PFSK-1 (cell line): ENCODE results near the gene MAP1S.

Source experiments
- FOXP2 ChIP-seq: optimal IDR thresholded peaks from 2 replicates; pipeline ENCODE3; 2011; ENCODE audit warnings: borderline replicate concordance, control low read depth, inconsistent platforms; ENCODE audit not compliant: insufficient read depth; ENCODE audit errors: extremely low read length, extremely low read depth
- POLR2AphosphoS5 ChIP-seq: IDR thresholded peaks from 2 replicates; pipeline ENCODE4 v1.6.1; 2012; ENCODE audit warnings: low read depth, mild to moderate bottlenecking, control low read depth, low read length, moderate library complexity
- SIN3A ChIP-seq: IDR thresholded peaks from 2 replicates; pipeline ENCODE4 v1.6.1; 2012; ENCODE audit warnings: mild to moderate bottlenecking, low read length, moderate library complexity, borderline replicate concordance; ENCODE audit not compliant: insufficient read depth
- TAF1 ChIP-seq: IDR thresholded peaks from 2 replicates; pipeline ENCODE4 v1.6.1; 2012; ENCODE audit warnings: low read length, control low read depth, borderline replicate concordance; ENCODE audit not compliant: insufficient read depth
- TF ChIP-seq, protein P1 (sequence below), 2 experiments: IDR thresholded peaks; 2 replicates each; pipeline versions ENCODE4 v1.6.1 to v1.8.0; 2011 to 2012; ENCODE audit warnings: low read depth in 2 of 2, low read length in 2 of 2, control low read depth in 1 of 2, inconsistent platforms in 1 of 2, mild to moderate bottlenecking in 1 of 2, moderate library complexity in 1 of 2; ENCODE audit not compliant: insufficient read depth in 1 of 2

MAP1S gene

DNA sequence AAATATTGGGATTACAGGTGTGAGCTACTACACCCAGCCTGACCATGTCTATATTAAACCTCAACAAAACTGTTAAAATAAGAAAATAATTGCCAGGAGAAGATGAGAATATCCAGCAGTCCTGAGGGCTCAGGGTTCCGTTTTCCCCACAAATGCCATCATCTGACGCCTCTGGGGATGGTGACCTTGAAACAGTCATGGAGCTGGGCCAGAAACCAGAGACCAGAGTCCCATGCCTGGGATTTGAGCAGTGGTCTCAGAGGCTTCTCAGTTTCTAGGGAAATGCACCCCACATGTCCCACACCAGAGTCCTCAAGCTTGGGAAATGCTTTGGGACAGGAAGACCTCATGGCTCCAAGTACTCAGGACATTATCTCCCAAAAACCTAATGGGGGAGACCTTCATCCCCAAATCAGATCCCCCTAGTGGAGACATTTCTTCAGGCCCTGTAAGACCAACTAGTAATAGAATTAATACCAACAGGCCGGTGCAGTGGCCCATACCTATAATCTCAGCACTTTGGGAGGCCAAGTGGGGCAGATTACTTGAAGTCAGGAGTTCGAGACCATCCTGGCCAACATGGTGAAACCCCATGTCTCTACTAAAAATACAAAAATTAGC is 2.9 kb upstream of the MAP1S start:
- TF ChIP-seq SIN3A (no peak), FOXP2 (no peak), POLR2AphosphoS5 (no peak), TAF1 (no peak)
- TF ChIP-seq, protein P1, sequence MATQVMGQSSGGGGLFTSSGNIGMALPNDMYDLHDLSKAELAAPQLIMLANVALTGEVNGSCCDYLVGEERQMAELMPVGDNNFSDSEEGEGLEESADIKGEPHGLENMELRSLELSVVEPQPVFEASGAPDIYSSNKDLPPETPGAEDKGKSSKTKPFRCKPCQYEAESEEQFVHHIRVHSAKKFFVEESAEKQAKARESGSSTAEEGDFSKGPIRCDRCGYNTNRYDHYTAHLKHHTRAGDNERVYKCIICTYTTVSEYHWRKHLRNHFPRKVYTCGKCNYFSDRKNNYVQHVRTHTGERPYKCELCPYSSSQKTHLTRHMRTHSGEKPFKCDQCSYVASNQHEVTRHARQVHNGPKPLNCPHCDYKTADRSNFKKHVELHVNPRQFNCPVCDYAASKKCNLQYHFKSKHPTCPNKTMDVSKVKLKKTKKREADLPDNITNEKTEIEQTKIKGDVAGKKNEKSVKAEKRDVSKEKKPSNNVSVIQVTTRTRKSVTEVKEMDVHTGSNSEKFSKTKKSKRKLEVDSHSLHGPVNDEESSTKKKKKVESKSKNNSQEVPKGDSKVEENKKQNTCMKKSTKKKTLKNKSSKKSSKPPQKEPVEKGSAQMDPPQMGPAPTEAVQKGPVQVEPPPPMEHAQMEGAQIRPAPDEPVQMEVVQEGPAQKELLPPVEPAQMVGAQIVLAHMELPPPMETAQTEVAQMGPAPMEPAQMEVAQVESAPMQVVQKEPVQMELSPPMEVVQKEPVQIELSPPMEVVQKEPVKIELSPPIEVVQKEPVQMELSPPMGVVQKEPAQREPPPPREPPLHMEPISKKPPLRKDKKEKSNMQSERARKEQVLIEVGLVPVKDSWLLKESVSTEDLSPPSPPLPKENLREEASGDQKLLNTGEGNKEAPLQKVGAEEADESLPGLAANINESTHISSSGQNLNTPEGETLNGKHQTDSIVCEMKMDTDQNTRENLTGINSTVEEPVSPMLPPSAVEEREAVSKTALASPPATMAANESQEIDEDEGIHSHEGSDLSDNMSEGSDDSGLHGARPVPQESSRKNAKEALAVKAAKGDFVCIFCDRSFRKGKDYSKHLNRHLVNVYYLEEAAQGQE (IDR thresholded peaks at IDR 0.05; ENCODE audit: insufficient read depth in 1 of 2, low read depth in 2 of 2, low read length in 2 of 2): no peak

DNA sequence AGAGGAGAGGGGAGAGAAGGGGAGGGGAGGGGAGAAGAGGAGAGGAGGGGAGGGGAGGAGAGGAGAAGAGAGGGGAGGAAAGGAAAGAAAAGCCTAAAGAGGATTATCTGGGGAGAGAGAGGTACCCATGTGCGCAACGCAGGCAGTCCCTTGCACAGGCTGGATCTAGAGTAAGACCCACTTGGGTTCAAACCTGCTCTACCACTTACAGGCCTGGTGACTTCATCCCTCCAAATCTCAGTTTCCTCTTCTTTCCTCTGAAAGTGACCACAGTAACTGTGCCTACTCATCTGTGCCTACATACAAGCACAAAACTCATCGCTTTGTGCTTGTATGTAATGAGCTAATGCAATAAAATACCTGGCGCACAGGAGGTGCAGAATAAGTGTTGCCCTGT is 732 bp upstream of the MAP1S start:
- no peak; the same call in 1 of the 2 replicates for TF ChIP-seq TAF1
- TF ChIP-seq, protein P1 (IDR thresholded peaks at IDR 0.05; ENCODE audit: insufficient read depth in 1 of 2, low read depth in 2 of 2, low read length in 2 of 2): no peak
- TF ChIP-seq SIN3A: no peak
- no peak for TF ChIP-seq FOXP2
- TF ChIP-seq POLR2AphosphoS5: no peak

DNA sequence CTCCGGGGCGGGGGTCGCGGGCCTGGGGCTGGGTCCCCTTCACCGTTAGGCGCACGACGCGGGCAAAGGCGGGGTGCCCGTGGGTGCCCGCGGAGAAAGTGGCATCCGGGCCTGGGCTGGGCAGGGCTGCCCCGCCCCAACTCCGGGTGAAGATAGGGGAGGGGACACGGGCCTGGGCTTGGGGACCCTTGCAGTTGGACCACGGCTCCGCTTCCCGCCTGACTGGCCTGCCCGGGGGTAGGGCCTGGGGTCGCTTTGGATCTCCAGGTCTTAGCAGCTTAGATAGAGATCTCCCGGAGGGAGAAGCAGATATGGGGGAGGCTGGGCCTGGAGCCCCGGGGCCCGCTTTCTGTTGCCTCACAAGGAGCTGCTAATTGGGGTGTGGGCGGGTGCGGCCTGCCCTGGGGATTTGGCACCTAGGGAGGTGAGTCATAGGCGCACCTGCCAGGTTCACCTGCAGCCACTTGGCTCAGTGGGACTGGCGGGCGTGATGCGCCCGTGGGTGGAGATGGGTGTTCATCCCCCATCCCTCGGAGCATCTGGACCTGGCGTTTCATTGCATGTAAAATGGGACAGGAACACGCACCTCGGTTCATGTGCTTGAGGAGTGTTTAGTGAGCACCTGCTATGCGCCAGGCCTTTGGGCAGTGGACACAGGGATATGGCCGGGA is 585 bp downstream of the MAP1S start:
- TF ChIP-seq SIN3A (peak; percentile 41; the same call in 1 of the 2 replicates), FOXP2 (no peak), POLR2AphosphoS5 (no peak), TAF1 (no peak)
- TF ChIP-seq, protein P1 (IDR thresholded peaks at IDR 0.05; ENCODE audit: insufficient read depth in 1 of 2, low read depth in 2 of 2, low read length in 2 of 2): no peak

DNA sequence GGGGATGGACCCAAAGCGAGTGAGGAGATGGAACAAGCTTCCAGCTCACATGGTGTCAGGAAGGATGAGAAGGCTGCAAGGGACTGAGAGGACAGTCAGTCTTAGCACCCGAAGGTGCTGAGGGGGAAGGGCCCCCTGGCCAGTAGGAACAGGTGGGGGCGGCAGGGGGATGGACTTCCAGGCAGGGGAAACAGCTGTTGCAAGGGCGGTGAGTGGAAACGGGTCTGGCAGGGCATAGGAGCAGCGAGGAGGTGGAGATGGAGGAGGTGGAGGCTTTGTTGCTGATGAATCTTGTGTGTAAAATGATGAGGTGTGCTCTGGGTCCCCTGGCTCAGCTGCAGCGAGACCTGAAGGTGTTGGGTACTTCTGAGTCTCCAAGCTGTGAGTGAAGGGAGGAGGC is 1.2 kb downstream of the MAP1S start:
- TF ChIP-seq FOXP2: no peak
- TF ChIP-seq TAF1: no peak
- TF ChIP-seq, protein P1 (IDR thresholded peaks at IDR 0.05; ENCODE audit: insufficient read depth in 1 of 2, low read depth in 2 of 2, low read length in 2 of 2): no peak
- TF ChIP-seq SIN3A: no peak
- TF ChIP-seq POLR2AphosphoS5: no peak
